Esophagus muscularis mucosa (tissue), 4 donors: ENCODE results near the gene SMPD1. TPM values are rescaled to one million over a fixed set of nuclear protein-coding genes. Genes with fewer than 3 reads are reported as not detected.
A peak's percentile ranks its signal among the peaks of the same experiment; 100 is the strongest.

ENCODE experiments used
- DNase-seq: peaks from one replicate; pipeline ENCODE4 v3.0.0-alpha.2; 2017; ENCODE audit errors: extremely low spot score
- H3K27ac ChIP-seq, 4 donors: fragments of 200-600 bp; sonication (generic); replicated peaks in 1 of 4; 1 replicate in 3 of 4; 2 replicates in 1 of 4; pipeline ENCODE4 v1.5.1; 2016 to 2019; ENCODE audit warnings: mild to moderate bottlenecking in 1 of 4
- H3K27me3 ChIP-seq, 4 donors: fragments of 200-600 bp; sonication (generic); one replicate each; pipeline versions ENCODE4 v1.5.1 to v1.6.0; 2016 to 2019
- H3K36me3 ChIP-seq, 4 donors: fragments of 200-600 bp; sonication (generic); one replicate each; pipeline ENCODE4 v1.5.1; 2016 to 2019
- H3K4me1 ChIP-seq, 4 donors: fragments of 200-600 bp; sonication (generic); one replicate each; pipeline ENCODE4 v1.5.1; 2016 to 2019
- H3K4me3 ChIP-seq, 4 donors: fragments of 200-600 bp; sonication (generic); 1 replicate in 2 of 4; 2 replicates in 2 of 4; pipeline ENCODE4 v1.5.1; 2016 to 2019; ENCODE audit warnings: mild to moderate bottlenecking in 4 of 4, moderate library complexity in 1 of 4
- H3K9me3 ChIP-seq, 4 donors: fragments of 200-600 bp; sonication (generic); 1 replicate in 3 of 4; 2 replicates in 1 of 4; pipeline ENCODE4 v1.5.1; 2016 to 2019
- EP300 ChIP-seq: sonication (generic); formaldehyde crosslinking; IDR thresholded peaks from one replicate; pipeline ENCODE4 v1.6.1; 2017; ENCODE audit warnings: antibody characterized with exemption
- POLR2A ChIP-seq: fragments of 450-650 bp; IDR thresholded peaks from one replicate; pipeline ENCODE4 v1.6.1; 2017; ENCODE audit warnings: antibody characterized with exemption, moderate library complexity, mild to moderate bottlenecking, low read depth
- POLR2AphosphoS5 ChIP-seq, 2 donors: sonication (generic); formaldehyde crosslinking; IDR thresholded peaks; one replicate each; pipeline ENCODE4 v1.6.1; 2017; ENCODE audit warnings: antibody characterized with exemption in 2 of 2
- WGBS: methylation state at CpG from one replicate; pipeline ENCODE4 v1.1.5; 2018; 5-methylcytosine and 5-hydroxymethylcytosine counted together
- intact Hi-C: fragments of 100-400 bp; cut with DNase I; formaldehyde crosslinking; loops from one replicate; pipeline ENCODE4 v1.15.1; 2023
- total RNA-seq, 4 donors: library from RNA; depleted of rRNA; stranded (reverse); fragments of >200 nt; gene quantifications; one replicate each; pipeline versions ENCODE4 v1.1.0 to v1.2.1, GENCODE V29; 2016
- TF ChIP-seq, protein P1 (sequence below), 3 experiments: fragments of 200-600 bp in 2 of 3; fragments of 450-650 bp in 1 of 3; sonication (generic) in 2 of 3; IDR thresholded peaks; one replicate each; pipeline ENCODE4 v1.5.1; 2017 to 2019; ENCODE audit warnings: antibody characterized with exemption in 3 of 3, mild to moderate bottlenecking in 2 of 3, moderate library complexity in 1 of 3

The SMPD1 gene
- total RNA-seq, 4 donors from 2014 or later = 28.2 to 37.9 (median 30.8) TPM

DNA sequence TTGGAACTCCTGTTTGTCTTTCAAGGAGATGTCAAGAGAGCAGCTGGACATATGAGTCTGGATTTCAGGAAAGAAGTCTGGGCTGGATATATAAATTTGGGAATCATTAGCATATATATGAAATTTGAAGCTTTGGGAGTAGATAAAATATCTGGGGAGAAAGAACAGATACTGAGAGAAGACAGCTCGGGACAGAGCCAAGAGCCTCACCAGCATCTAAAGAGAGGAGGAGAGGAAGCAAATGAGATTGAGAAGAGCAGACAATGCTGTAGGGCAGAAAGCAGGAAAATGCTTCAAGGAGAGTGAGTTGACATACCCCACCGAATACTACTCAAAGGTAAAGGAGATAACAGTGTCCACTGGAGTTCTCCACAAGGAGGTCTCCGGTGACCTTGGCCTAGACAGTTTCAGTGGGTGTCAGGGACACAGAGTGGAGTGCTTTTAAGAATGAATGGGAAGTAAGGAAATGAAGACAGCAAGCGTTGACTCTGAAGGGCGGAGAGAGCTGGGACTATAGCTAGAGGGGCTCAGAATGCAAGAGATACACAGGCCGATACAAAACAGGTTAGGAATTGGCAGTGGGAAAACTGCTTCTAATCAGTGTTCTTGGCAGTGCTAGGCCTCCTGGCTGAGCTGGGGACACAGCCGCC is 27.8 kb downstream of the SMPD1 start:
- Histone ChIP-seq H3K4me3 (peak overlapping the region; percentile 88 to 92 (median 90)), H3K27ac (peak overlapping the region; percentile 92 to 95 (median 94)), H3K4me1 (peaks cover 21 to 63% (median 45%) of the 10 kb centered on the region in 4 donors), H3K36me3 (no peaks in the 10 kb centered on the region), H3K9me3 (no peaks in the 10 kb centered on the region), H3K27me3 (no peaks in the 10 kb centered on the region)
- intact Hi-C loops = no loop called here
- TF ChIP-seq POLR2A (no peak), POLR2AphosphoS5 (IDR thresholded peaks at IDR 0.05) (no peak), EP300 (no peak)
- TF ChIP-seq, protein P1, sequence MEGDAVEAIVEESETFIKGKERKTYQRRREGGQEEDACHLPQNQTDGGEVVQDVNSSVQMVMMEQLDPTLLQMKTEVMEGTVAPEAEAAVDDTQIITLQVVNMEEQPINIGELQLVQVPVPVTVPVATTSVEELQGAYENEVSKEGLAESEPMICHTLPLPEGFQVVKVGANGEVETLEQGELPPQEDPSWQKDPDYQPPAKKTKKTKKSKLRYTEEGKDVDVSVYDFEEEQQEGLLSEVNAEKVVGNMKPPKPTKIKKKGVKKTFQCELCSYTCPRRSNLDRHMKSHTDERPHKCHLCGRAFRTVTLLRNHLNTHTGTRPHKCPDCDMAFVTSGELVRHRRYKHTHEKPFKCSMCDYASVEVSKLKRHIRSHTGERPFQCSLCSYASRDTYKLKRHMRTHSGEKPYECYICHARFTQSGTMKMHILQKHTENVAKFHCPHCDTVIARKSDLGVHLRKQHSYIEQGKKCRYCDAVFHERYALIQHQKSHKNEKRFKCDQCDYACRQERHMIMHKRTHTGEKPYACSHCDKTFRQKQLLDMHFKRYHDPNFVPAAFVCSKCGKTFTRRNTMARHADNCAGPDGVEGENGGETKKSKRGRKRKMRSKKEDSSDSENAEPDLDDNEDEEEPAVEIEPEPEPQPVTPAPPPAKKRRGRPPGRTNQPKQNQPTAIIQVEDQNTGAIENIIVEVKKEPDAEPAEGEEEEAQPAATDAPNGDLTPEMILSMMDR (IDR thresholded peaks at IDR 0.05) = no peak
- WGBS = 24% methylated on average over 6 of the region's 7 CpGs
- DNase-seq = no peak

DNA sequence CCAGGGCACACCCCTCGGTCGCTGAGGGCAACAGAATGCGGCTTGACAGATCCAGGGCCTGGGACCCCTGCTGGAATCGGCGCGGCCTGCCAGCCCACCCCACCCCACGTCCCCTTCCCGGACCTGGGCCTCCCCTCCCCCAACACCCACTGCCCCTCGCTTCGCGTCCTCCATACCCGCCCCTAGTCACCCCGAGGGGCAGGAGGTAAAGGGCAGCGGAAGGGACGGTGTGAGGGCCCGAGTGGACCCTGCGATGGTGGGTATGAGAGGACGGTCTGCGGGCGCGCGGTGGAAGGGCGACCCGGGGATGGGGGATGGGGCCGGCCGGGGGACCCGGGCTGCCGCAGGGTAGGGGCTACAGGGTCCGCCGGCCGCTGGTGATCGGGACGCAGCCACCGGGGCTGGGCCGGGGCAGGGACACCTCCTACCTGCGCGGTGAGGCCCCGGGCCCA is 28.3 kb downstream of the SMPD1 start:
- no CpG with 5 or more reads among the region's 38 CpGs for WGBS
- Histone ChIP-seq H3K4me1 (peaks cover 21 to 58% (median 45%) of the 10 kb centered on the region in 4 donors), H3K27me3 (no peaks in the 10 kb centered on the region), H3K9me3 (no peaks in the 10 kb centered on the region), H3K27ac (peak overlapping the region; percentile 92 to 95 (median 94)), H3K4me3 (peak overlapping the region; percentile 88 to 92 (median 90)), H3K36me3 (no peaks in the 10 kb centered on the region)
- TF ChIP-seq EP300 (no peak), POLR2A (no peak), POLR2AphosphoS5 (IDR thresholded peaks at IDR 0.05) (no peak)
- TF ChIP-seq, protein P1 (IDR thresholded peaks at IDR 0.05) = no peak
- DNase-seq = no peak
- intact Hi-C loops = no loop called here

DNA sequence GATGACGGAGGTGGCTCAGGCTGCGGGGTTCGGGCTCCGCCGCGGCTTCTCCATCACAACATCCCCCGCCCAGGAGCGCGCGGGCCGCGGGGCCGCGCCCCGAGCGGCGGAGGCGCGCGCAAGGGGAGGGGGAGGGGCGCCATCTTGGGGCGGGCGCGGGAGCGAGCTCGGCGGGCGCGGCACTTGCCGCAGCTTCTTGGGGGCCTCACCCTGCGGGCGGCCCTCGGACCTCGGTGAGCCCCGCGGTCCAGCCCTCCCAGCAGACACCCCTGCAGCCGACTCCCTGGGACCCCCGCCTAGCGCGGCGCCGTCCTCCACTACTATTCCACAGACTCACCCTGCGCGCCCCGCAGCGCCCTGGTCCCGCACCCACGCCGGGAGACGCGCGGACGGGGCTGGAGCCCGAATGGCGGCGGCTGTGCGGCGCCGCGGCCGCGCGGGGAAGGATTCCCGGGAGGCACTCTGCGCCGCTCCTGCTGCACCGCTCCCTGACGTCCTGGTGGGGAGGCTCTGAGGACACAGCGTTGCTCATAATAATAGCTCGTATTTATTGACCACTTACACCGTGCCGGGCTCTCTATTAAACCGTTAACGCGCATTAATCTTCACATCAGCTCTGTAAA is 28.8 kb downstream of the SMPD1 start, which contains the start of gene APBB1:
APBB1 (minus strand) TSS at position 86 of the 623 bp plus-strand sequence. CDS start 7,747 bp downstream, outside the sequence.
- peak within 1 kb of the TSS; percentile 88 to 92 (median 90) for H3K4me3 ChIP-seq
- DNase-seq = no peak
- no peaks in the 10 kb centered on the region for H3K9me3 ChIP-seq
- no peaks in the 10 kb centered on the region for H3K36me3 ChIP-seq
- TF ChIP-seq, protein P1 (IDR thresholded peaks at IDR 0.05) = peak in 2 of 3 experiments; percentile 16 to 40
- TF ChIP-seq EP300 (no peak), POLR2A (peak; percentile 11), POLR2AphosphoS5 (IDR thresholded peaks at IDR 0.05) (peak in 1 of 2 donors; percentile 77)
- 0% methylated on average over 30 of the region's 75 CpGs for WGBS
- peaks cover 21 to 53% (median 41%) of the 10 kb centered on the region in 4 donors for H3K4me1 ChIP-seq
- no peaks in the 10 kb centered on the region for H3K27me3 ChIP-seq
- H3K27ac ChIP-seq = peak within 1 kb of the TSS; percentile 92 to 95 (median 94)
- intact Hi-C loops = no loop called here

DNA sequence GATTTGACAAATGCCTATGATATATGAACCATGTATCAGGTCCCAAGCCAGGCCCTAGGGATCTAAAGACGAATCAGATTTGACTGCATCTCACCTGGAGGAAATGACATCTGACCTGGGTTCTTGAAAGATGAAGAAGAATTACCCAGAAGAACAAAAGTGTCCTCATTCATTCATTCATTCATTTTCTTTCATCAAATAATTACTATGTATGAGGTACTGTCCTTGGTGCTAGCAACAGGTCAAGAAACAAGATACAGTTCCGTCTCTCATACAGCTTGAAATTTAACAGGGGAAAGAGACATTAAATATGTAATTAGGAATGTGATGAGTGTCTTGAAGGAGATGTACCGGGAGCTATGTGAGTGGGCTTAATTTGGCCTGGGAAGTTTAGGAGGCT is 30.4 kb downstream of the SMPD1 start:
- Histone ChIP-seq H3K9me3 (no peaks in the 10 kb centered on the region), H3K36me3 (no peaks in the 10 kb centered on the region), H3K27ac (no peak overlapping the region), H3K27me3 (no peaks in the 10 kb centered on the region), H3K4me1 (peaks cover 17 to 38% (median 30%) of the 10 kb centered on the region in 4 donors), H3K4me3 (no peak overlapping the region)
- DNase-seq = no peak
- intact Hi-C loops = loop anchor here (5.0 kb wide), 1 partner anchor 33 kb away; no protein-coding TSS in a partner anchor
- 90% methylated on average over 3 of the region's 3 CpGs for WGBS
- no peak for TF ChIP-seq EP300
- no peak for TF ChIP-seq POLR2A
- TF ChIP-seq, protein P1 (IDR thresholded peaks at IDR 0.05) = no peak
- no peak for TF ChIP-seq POLR2AphosphoS5 (IDR thresholded peaks at IDR 0.05)
